ENCODE data around the gene C4orf50. TPM values are rescaled to one million over a fixed set of nuclear protein-coding genes. Genes with fewer than 3 reads are reported as not detected.

Gene C4orf50
- total RNA-seq, 2 donors from 2014 or later, result not detected

DNA sequence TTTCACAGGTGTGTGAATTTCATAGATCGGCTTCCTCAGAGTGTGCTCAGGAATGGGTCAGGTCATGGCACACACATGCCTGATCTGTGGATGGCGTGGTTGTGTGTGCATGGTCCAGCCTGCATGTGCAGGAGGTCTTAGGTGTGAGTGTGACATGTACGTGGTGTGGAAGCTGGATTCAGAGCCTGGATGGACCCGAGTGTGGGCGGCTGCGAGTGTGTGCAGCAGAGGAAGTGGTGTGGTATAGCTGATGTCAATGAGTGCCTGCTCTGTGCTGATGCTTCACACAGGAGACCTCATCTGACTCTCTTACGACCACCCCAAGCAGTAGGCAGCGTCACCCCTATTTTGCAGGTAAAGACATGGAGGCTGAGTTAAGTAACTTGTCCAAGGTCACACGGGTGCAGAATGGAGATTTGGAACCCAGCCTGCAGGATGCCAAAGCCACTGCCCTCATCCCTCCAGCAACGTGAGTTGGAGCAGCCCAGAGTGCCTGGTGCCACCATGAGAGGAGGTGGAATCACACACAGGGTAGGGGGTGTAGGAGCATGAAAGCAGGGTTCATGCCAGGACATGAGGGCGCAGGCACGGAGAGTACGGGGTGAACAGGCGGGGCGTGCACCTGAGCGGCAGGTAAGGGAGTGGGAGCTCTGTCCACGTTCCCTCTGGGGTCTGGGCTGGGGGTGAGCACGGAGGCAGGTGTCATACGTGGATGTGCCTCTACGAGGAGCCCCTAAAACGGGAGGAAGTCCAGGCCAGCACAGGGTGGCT, 24.2 kb upstream of the C4orf50 start:
- no peak for TF ChIP-seq CTCF (IDR thresholded peaks at IDR 0.05)

GRCh38 chr4:6041800-6042199, 23.6 kb upstream of the C4orf50 start:
- no peak for TF ChIP-seq CTCF (IDR thresholded peaks at IDR 0.05)
- Histone ChIP-seq H3K9me3 (no peaks in the 10 kb centered on the region), H3K27me3 (no peaks in the 10 kb centered on the region), H3K4me1 (no peaks in the 10 kb centered on the region), H3K27ac (no peak overlapping the region), H3K36me3 (no peaks in the 10 kb centered on the region), H3K4me3 (no peak overlapping the region)
- DNase-seq (ENCODE audit: low spot score), result no peak

More for the DNA sequence above, 24.2 kb upstream of the C4orf50 start:
- no peak for DNase-seq (ENCODE audit: low spot score)
- H3K4me3 ChIP-seq, result no peak overlapping the region
- no peaks in the 10 kb centered on the region for H3K36me3 ChIP-seq
- no peaks in the 10 kb centered on the region for H3K27me3 ChIP-seq
- H3K4me1 ChIP-seq, result no peaks in the 10 kb centered on the region
- no peaks in the 10 kb centered on the region for H3K9me3 ChIP-seq
- no peak overlapping the region for H3K27ac ChIP-seq

- H3K4me3 ChIP-seq, result no peak overlapping the region
- H3K36me3 ChIP-seq, result no peaks in the 10 kb centered on the region
- H3K4me1 ChIP-seq, result no peaks in the 10 kb centered on the region
- DNase-seq (ENCODE audit: low spot score), result no peak
- H3K27ac ChIP-seq, result no peak overlapping the region
- no peaks in the 10 kb centered on the region for H3K9me3 ChIP-seq
- TF ChIP-seq CTCF (IDR thresholded peaks at IDR 0.05), result no peak
- no peaks in the 10 kb centered on the region for H3K27me3 ChIP-seq
Measured at GRCh38 chr4:6038711-6039110, 20.5 kb upstream of the C4orf50 start.

- Histone ChIP-seq H3K4me3 (no peak overlapping the region), H3K36me3 (no peaks in the 10 kb centered on the region), H3K27ac (no peak overlapping the region), H3K4me1 (peaks cover 0 to 7% of the 10 kb centered on the region in 2 donors), H3K27me3 (no peaks in the 10 kb centered on the region), H3K9me3 (no peaks in the 10 kb centered on the region)
- no peak for DNase-seq (ENCODE audit: low spot score)
- no peak for TF ChIP-seq CTCF (IDR thresholded peaks at IDR 0.05)
Measured at GRCh38 chr4:6035786-6036185, 17.6 kb upstream of the C4orf50 start.

DNA sequence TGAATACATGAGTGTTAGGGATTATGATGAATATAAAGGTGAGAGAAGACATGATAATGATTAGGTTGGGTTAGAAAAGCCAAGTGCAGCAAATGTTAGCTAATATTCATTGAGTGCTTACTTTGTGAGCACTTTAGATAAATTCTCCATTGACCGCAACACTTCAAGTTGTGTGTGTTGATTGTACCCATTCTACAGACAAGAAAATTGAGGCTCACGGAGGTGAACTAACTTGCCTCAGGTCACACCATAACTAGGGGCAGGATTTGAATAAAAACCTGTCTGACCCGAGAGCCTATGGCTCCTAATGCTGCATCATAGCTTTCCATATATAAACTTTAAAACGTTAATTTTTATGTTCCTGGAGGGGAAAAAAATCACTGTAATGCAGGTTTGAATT, 15.2 kb upstream of the C4orf50 start:
- H3K4me1 ChIP-seq, result peaks cover 0 to 7% of the 10 kb centered on the region in 2 donors
- H3K4me3 ChIP-seq, result no peak overlapping the region
- H3K27ac ChIP-seq, result no peak overlapping the region
- TF ChIP-seq CTCF (IDR thresholded peaks at IDR 0.05), result no peak
- no peaks in the 10 kb centered on the region for H3K9me3 ChIP-seq
- no peak for DNase-seq (ENCODE audit: low spot score)
- H3K27me3 ChIP-seq, result no peaks in the 10 kb centered on the region
- no peaks in the 10 kb centered on the region for H3K36me3 ChIP-seq
